Activated CD8-positive, alpha-beta memory T cell treated with anti-CD3 and anti-CD28 coated beads for 24 hours (primary cell): ENCODE results near the gene EID1.
"Not testable (repeated sequence)": the region's sequence is repeated elsewhere in the genome, so short reads cannot be mapped to it uniquely, and the experiment has no call there.

ENCODE experiments used
- DNase-seq: peaks from one replicate; pipeline ENCODE4 v3.0.0-alpha.2; 2020

EID1 gene

GRCh38 chr15:48871542-48871941 is 6.4 kb upstream of the EID1 start:
- no peak for DNase-seq

GRCh38 chr15:48872632-48873031 is 5.3 kb upstream of the EID1 start:
- DNase-seq = no peak

GRCh38 chr15:48875241-48875960 is 2.5 kb upstream of the EID1 start:
- DNase-seq = no peak

GRCh38 chr15:48876057-48876456 is 1.9 kb upstream of the EID1 start:
- DNase-seq = no peak

- DNase-seq = no peak
These were observed 2.2 kb downstream of the EID1 start for GRCh38 chr15:48880070-48880634.

- DNase-seq = no peak
These were observed 5.8 kb downstream of the EID1 start for GRCh38 chr15:48883699-48884098.

GRCh38 chr15:48887144-48887543 is 9.2 kb downstream of the EID1 start:
- DNase-seq = no peak

- no peak for DNase-seq
These were observed 10.3 kb downstream of the EID1 start for GRCh38 chr15:48888191-48888590.

GRCh38 chr15:48888836-48889235 is 10.9 kb downstream of the EID1 start:
- no peak for DNase-seq

- no peak for DNase-seq
These were observed 12.0 kb downstream of the EID1 start for GRCh38 chr15:48889925-48890324.

- no peak for DNase-seq
These were observed 12.5 kb downstream of the EID1 start for GRCh38 chr15:48890375-48890972.

GRCh38 chr15:48891232-48891765 is 13.4 kb downstream of the EID1 start:
- DNase-seq = no peak

GRCh38 chr15:48893311-48893710 is 15.4 kb downstream of the EID1 start:
- DNase-seq = no peak

- no peak for DNase-seq
These were observed 19.2 kb downstream of the EID1 start for GRCh38 chr15:48896869-48897814.

GRCh38 chr15:48898032-48898431 is 20.1 kb downstream of the EID1 start:
- DNase-seq = no peak

- no peak for DNase-seq
These were observed 20.5 kb downstream of the EID1 start for GRCh38 chr15:48898446-48898845.

GRCh38 chr15:48899793-48900192 is 21.9 kb downstream of the EID1 start:
- DNase-seq = no peak

GRCh38 chr15:48904758-48905157 is 26.8 kb downstream of the EID1 start:
- no peak for DNase-seq

GRCh38 chr15:48905216-48905615 is 27.3 kb downstream of the EID1 start:
- DNase-seq = no peak

- DNase-seq = no peak
These were observed 27.9 kb downstream of the EID1 start for GRCh38 chr15:48905847-48906246.

- DNase-seq = not testable (repeated sequence)
These were observed 31.4 kb downstream of the EID1 start for GRCh38 chr15:48909313-48909712.

GRCh38 chr15:48910554-48910953 is 32.6 kb downstream of the EID1 start:
- not testable (repeated sequence) for DNase-seq

- DNase-seq = no peak
These were observed 35.2 kb downstream of the EID1 start for GRCh38 chr15:48913141-48913540.
